PFSK-1 (cell line): ENCODE results near the gene TNS1.

Experiments used
- FOXP2 ChIP-seq: optimal IDR thresholded peaks from 2 replicates; pipeline ENCODE3; 2011; ENCODE audit warnings: borderline replicate concordance, control low read depth, inconsistent platforms; ENCODE audit not compliant: insufficient read depth; ENCODE audit errors: extremely low read length, extremely low read depth
- POLR2AphosphoS5 ChIP-seq: IDR thresholded peaks from 2 replicates; pipeline ENCODE4 v1.6.1; 2012; ENCODE audit warnings: low read depth, mild to moderate bottlenecking, control low read depth, low read length, moderate library complexity
- SIN3A ChIP-seq: IDR thresholded peaks from 2 replicates; pipeline ENCODE4 v1.6.1; 2012; ENCODE audit warnings: mild to moderate bottlenecking, low read length, moderate library complexity, borderline replicate concordance; ENCODE audit not compliant: insufficient read depth
- TAF1 ChIP-seq: IDR thresholded peaks from 2 replicates; pipeline ENCODE4 v1.6.1; 2012; ENCODE audit warnings: low read length, control low read depth, borderline replicate concordance; ENCODE audit not compliant: insufficient read depth
- TF ChIP-seq, protein P1 (sequence below), 2 experiments: IDR thresholded peaks; 2 replicates each; pipeline versions ENCODE4 v1.6.1 to v1.8.0; 2011 to 2012; ENCODE audit warnings: low read depth in 2 of 2, low read length in 2 of 2, control low read depth in 1 of 2, inconsistent platforms in 1 of 2, mild to moderate bottlenecking in 1 of 2, moderate library complexity in 1 of 2; ENCODE audit not compliant: insufficient read depth in 1 of 2

TNS1 gene

DNA sequence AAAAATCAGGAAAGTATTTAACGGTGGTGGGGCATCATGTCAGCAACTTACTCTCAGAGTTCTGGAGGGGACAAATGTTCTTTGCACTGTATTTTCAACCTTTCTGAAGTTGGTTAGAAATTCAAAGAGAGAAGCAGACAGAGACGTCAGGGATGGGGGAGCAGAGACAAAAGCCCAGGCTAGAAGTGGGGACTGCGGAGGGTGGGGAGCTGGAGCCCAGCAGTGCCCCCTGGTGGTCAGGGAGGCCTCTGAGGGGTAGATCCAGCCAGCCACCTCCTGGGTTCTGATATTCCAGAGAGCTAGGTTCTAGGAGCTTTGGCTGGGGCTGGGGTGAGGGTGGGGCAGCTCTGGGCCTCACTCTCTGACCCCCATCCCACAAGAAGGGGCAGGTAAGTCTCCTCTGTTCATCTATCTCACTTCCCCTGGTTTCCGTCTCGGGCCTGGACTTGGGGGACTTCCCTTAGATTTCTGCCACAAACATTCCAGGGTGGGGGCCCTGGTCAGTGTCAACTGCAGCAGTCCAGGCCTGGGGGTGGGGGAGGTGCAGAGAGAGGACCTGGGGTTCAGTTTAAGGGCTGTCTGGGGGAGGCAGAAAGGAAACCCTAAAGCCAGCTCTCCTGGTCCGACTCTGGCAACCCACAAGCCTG is 8.9 kb downstream of the TNS1 start:
- no peak for TF ChIP-seq FOXP2
- no peak for TF ChIP-seq TAF1
- TF ChIP-seq SIN3A = no peak
- TF ChIP-seq, protein P1, sequence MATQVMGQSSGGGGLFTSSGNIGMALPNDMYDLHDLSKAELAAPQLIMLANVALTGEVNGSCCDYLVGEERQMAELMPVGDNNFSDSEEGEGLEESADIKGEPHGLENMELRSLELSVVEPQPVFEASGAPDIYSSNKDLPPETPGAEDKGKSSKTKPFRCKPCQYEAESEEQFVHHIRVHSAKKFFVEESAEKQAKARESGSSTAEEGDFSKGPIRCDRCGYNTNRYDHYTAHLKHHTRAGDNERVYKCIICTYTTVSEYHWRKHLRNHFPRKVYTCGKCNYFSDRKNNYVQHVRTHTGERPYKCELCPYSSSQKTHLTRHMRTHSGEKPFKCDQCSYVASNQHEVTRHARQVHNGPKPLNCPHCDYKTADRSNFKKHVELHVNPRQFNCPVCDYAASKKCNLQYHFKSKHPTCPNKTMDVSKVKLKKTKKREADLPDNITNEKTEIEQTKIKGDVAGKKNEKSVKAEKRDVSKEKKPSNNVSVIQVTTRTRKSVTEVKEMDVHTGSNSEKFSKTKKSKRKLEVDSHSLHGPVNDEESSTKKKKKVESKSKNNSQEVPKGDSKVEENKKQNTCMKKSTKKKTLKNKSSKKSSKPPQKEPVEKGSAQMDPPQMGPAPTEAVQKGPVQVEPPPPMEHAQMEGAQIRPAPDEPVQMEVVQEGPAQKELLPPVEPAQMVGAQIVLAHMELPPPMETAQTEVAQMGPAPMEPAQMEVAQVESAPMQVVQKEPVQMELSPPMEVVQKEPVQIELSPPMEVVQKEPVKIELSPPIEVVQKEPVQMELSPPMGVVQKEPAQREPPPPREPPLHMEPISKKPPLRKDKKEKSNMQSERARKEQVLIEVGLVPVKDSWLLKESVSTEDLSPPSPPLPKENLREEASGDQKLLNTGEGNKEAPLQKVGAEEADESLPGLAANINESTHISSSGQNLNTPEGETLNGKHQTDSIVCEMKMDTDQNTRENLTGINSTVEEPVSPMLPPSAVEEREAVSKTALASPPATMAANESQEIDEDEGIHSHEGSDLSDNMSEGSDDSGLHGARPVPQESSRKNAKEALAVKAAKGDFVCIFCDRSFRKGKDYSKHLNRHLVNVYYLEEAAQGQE (IDR thresholded peaks at IDR 0.05; ENCODE audit: insufficient read depth in 1 of 2, low read depth in 2 of 2, low read length in 2 of 2) = no peak
- no peak for TF ChIP-seq POLR2AphosphoS5

DNA sequence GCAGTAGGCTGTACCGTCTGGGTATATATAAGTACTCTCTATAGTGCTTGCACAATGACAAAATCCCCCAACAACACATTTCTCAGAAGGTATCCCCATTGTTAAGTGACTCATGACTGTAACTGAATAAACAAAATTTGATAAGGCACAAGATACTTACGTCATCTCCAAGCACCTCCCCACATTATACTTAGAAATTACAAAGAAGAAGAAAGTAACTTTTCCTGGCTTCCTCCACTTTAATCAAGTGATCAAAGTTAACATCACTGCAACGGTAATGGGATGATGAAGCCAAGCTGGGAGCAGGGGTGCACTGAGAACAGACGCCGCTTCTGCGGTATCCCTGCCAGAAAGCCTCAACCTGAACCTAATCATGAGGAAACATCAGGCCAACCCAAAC is 9.7 kb downstream of the TNS1 start:
- no peak for TF ChIP-seq SIN3A

DNA sequence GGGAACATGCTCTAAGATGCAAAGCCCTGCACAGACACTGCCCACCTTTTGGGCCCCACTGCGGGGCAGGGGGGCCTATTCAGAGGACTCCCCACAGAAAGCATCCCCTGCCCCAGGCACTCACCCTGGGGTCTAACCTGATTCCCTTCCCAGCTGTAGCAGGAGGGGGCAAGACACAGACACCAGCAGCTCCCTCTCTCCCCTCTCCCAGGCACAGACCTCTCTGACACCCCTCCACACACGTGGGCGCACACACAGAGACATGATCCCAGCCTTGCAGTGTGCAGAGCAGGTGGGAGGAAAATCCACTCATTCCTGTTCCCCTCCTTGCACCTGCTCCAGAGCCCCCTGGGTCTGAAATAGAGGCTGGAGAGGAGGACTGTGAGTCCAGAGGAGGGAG is 10.7 kb downstream of the TNS1 start:
- no peak for TF ChIP-seq POLR2AphosphoS5

DNA sequence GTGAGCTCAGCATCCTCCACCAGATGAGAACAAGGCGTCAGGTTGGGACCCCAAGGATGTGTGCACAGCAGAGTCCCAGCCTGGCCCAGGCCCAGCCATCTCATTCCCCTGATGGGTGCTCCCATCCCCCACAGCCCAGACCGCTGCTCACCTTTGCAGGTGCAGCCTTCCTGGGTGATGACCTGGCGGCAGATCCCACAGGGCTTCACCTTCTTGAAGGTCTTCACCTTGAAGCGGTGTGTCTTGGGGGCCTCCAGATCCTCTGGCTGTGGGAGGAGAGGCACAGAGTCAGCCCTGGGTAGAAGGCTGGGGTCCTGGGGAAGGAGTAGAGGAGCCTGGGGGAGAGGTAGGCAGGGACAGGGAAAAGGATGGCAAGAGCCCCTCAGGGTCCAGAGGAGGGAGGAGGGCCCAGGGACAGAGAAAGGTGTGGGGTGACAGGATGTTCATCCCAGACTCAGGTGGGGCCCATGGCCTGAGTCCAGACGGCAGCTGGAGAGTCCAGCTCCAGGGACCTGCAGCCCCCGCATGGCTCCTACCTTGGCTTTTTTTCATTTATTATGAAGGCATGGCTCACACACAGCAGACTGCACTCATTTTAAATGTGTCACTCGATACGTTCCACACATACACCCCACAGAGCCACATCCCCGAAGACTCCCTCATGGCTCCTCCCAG is 11.9 kb downstream of the TNS1 start:
- TF ChIP-seq, protein P1 (IDR thresholded peaks at IDR 0.05; ENCODE audit: insufficient read depth in 1 of 2, low read depth in 2 of 2, low read length in 2 of 2) = no peak
- TF ChIP-seq SIN3A (no peak), POLR2AphosphoS5 (no peak), TAF1 (no peak), FOXP2 (no peak)

DNA sequence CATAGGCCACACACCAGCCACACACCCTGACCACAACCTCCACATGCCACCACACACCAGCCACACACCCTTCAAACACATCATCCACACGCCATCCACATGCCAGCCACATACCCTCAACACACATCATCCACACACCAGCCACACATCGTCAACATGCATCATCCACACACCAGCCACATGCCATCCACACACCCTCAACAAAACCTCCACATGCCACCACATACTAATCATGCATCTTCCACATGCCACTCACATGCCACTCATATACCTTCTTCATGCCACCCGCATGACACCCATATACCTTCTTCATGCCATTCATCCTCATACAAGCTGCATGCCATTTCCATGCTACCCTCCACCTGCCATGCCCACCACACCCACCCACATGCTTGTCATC is 12.4 kb downstream of the TNS1 start:
- no peak for TF ChIP-seq TAF1

DNA sequence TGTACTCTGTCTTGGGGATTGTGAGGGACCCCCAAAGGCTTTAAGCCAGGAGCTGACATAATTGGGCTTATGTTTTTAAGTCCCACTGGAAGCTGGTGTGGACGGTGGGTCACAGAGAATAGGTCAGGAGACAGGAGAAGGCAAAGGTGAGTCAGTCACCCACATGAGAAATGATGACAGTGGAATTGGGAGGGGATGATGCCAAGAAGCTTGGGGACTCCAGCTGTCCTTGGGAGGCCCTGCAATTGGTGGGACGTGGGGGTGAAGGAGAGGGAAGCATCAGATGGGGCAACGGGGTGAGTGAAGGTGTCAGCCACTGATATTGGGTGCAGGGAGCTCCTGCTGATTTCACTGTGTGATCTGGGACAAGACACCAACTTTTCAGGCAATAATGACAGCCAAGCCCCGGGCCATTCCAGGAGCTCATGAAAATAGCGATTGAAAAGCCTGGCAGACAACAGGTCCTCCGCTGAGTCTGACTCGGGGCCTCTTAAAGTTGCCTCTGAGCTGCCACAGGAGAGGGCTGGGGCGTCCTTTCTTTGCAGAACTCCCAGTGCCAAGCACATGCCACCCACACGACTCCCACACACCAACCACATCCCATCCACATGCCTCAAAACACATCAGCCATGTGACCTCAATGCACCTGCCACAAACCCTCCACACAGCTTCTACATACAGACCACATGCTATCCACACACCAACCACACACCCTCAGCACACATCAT is 13.4 kb downstream of the TNS1 start:
- TF ChIP-seq POLR2AphosphoS5 (no peak), SIN3A (no peak), TAF1 (no peak), FOXP2 (no peak)
- TF ChIP-seq, protein P1 (IDR thresholded peaks at IDR 0.05; ENCODE audit: insufficient read depth in 1 of 2, low read depth in 2 of 2, low read length in 2 of 2) = no peak

DNA sequence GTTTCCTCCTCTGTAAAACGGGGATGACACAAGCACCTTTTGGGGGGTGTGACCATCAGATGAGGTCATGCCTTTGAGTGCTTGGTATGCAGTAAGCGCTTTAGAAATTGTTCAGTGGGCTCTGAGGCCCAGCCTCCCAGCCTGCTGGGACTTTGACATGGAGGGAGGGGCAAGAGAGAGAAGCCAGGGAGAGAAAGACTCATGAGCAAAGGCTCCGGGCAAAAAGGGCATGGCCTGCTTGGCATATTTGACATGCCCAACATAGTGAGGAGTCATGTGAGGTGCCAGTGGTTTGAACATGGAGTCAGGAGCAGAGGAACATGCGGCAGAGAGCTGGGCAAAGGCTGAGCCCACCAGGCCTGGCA is 14.0 kb downstream of the TNS1 start:
- no peak for TF ChIP-seq FOXP2
- no peak for TF ChIP-seq POLR2AphosphoS5
- TF ChIP-seq, protein P1 (IDR thresholded peaks at IDR 0.05; ENCODE audit: insufficient read depth in 1 of 2, low read depth in 2 of 2, low read length in 2 of 2) = no peak
- TF ChIP-seq SIN3A = no peak
- TF ChIP-seq TAF1 = no peak
